NCI-H2227 (cell line): Measurements from ENCODE around the gene CRTAC1.

Experiments
- DNase-seq: peaks from one replicate; lab custom pipeline; 2025; ENCODE audit not compliant: unreplicated experiment; lab: John Stamatoyannopoulos, UW

Gene CRTAC1

GRCh38 chr10:97875391-97875790 lies 155.0 kb downstream of the CRTAC1 start:
- DNase-seq, result no peak

DNA sequence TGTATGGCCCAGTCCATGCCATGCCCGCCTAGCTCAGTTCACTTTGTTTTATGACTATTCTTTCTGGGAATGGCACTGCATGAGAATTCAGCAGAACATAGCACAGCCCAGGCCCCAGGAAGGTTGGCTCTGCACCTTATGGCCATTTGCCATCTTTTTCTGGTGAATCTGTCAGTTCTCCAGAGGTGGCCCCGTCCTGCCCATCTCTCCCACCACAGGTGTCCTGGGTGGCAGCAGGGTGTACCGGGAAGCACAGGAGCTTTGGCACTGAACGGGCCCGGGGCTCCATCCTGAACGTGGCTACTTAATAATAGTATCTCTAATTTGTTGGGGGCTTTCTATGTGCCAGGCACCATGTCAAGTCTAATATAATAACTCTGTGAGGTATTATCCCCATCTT lies 156.1 kb downstream of the CRTAC1 start:
- no peak for DNase-seq

DNA sequence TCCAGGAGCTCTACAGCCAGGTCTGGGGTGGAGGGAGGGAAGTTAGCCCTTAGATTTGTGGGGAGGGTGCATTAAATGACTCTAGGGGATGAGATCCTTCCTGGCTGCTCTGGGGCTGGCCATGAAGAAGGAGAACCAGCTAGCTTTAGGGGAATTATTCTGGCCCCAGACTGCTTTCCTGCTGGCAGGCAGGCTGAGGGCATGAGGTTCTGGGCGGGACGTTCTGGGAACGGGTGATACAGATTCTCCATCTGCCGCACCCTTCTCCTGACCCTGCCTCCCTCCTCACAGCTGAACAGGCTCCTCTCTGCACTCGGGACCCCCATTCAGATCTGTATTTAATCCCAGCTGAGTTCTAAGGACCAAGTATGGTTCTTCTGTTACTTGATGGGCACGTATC lies 156.9 kb downstream of the CRTAC1 start:
- no peak for DNase-seq

GRCh38 chr10:97870990-97871389 lies 159.4 kb downstream of the CRTAC1 start:
- no peak for DNase-seq

GRCh38 chr10:97869091-97870042 lies 161.1 kb downstream of the CRTAC1 start:
- DNase-seq, result peak; percentile 76

GRCh38 chr10:97868134-97868685 lies 162.2 kb downstream of the CRTAC1 start:
- no peak for DNase-seq

GRCh38 chr10:97867220-97867800 lies 163.1 kb downstream of the CRTAC1 start:
- no peak for DNase-seq

- DNase-seq, result no peak
These were observed 163.7 kb downstream of the CRTAC1 start for GRCh38 chr10:97866524-97867219.

DNA sequence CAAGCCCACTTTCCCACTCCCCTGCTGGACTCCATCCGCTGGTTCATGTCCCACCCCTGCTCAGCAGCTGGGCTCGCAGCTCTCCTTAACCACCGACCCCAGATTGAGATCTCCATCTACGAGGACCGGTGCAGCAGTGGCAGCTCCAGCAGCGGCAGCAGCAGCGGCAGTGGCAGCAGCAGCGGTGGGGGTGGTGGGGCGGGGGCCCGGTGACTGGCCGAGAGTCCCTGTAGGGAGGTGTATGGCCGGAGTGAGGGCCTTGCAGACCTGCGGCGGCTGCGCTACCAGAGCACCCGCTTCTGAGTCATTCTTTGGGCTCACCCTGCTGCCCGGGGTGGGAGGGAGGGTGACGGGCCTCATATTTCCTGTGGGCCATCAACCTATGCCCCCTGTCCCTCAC lies 164.9 kb downstream of the CRTAC1 start:
- no peak for DNase-seq

GRCh38 chr10:97863808-97864207 lies 166.6 kb downstream of the CRTAC1 start:
- no peak for DNase-seq

GRCh38 chr10:97861924-97862323 lies 168.5 kb downstream of the CRTAC1 start:
- DNase-seq, result no peak

- no peak for DNase-seq
These were observed 169.2 kb downstream of the CRTAC1 start for GRCh38 chr10:97861097-97861750.

GRCh38 chr10:97858001-97858439 lies 172.4 kb downstream of the CRTAC1 start:
- no peak for DNase-seq

DNA sequence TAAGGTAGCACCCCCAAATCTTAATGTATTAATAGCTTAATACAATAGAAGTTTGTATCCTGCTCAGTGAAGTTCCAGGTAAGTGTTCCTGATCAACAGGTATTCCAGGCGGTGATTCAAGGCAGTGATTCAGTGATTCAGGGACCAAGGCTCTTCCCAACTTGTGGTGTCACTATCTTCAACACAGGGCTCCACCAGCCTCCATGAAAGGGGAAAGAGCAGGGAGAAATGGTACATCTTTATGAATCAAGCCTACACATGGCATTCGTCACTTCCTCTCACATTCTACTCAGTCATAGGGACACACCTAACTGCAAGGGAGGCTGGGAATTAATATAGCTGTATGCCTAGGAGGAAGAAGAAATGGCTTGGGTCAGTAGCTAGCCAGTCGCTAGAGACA lies 175.7 kb downstream of the CRTAC1 start:
- no peak for DNase-seq

- DNase-seq, result no peak
These were observed 177.5 kb downstream of the CRTAC1 start for GRCh38 chr10:97852840-97853405.

- no peak for DNase-seq
These were observed 178.1 kb downstream of the CRTAC1 start for GRCh38 chr10:97852277-97852676.

GRCh38 chr10:97851341-97852001 lies 178.9 kb downstream of the CRTAC1 start:
- no peak for DNase-seq

DNA sequence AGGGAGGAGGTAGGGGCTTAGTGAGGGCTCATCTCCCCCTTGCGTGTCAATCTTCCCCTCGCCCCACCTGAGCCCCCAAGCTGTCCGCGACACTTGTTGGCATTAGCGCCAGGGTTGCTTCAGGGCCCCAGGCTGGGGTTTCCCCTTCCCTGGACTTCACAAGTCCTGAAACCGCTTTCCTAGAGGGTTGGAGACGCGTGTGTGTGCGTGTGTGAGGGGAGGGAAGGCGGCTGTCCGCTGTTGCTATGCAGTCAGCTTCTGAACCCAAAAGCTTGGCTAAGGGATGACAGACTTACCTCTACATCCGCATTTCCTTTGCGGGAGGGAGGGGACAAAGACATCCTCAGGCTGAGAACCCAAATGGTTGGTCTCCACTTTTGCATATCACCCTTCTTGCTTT lies 180.0 kb downstream of the CRTAC1 start:
- DNase-seq, result peak; percentile 21

DNA sequence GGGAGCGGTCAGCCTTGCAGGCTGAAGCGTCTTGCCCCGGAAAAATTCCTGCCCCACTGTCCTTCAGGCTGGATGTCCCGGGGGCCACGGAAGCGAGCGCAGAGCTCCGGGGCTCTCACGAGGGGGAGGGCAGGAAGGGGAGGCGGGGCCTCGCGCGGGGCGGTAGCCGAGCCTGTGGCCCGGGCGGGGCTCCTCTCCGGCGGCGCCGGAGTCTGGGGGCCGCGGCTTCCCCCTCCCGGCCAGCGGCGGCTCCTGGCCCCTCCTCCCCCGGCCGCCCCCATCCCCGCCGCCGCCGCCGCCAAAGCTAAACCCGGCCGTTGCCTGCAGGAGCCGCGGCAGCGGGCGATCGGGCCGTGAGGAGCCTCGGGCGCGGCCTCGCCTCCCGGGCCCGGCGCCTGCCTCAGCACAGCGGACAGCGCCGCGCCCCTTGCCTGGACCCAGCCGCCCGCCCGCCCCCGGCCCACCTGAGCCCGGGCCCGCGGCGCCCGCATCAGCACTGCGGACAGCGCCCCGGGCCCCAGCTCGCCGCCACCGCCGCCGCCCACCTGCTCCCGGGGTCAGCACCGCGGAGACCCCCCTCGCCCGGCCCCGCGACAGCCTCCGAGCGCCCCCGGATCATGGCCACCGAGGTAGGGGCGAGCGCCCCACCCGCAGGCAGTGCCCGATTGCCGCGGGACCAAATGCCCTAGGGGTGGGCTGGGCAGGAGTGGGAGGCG lies 180.6 kb downstream of the CRTAC1 start, which contains the start of gene GOLGA7B:
Gene GOLGA7B, plus strand, starts transcription at position 157 of the 716 bp plus-strand sequence. Its CDS starts 461 bp downstream, at position 618.
- peak; percentile 68 for DNase-seq
